Measurements from ENCODE around the gene NELL1.

- TF ChIP-seq CTCF (IDR thresholded peaks at IDR 0.05 in 4 of 5, conservative IDR thresholded peaks at IDR 0.05 in 1 of 5) (no peak), POLR2A (IDR thresholded peaks at IDR 0.05) (no peak)
Measured at GRCh38 chr11:20634781-20635180, 34.6 kb upstream of the NELL1 start.
